Glutamatergic neuron (in vitro differentiated cells): ENCODE data around the gene CEP72. TPM values are rescaled to one million over a fixed set of nuclear protein-coding genes. Genes with fewer than 3 reads are reported as not detected.

ENCODE experiments used
- DNase-seq: peaks from one replicate; pipeline ENCODE4 v3.0.0; 2022
- H3K27ac Mint-ChIP-seq: one replicate; pipeline ENCODE4 v1.8.0; 2020; ENCODE audit warnings: mild to moderate bottlenecking, mixed read lengths, inconsistent platforms; ENCODE audit not compliant: unreplicated experiment
- H3K27me3 Mint-ChIP-seq: one replicate; pipeline ENCODE4 v1.8.0; 2020; ENCODE audit warnings: mild to moderate bottlenecking, moderate library complexity, mixed read lengths, inconsistent platforms; ENCODE audit not compliant: unreplicated experiment
- H3K36me3 Mint-ChIP-seq: one replicate; pipeline ENCODE4 v1.8.0; 2020; ENCODE audit warnings: mild to moderate bottlenecking, mixed read lengths, inconsistent platforms; ENCODE audit not compliant: unreplicated experiment
- H3K4me1 Mint-ChIP-seq: one replicate; pipeline ENCODE4 v1.8.0; 2020; ENCODE audit warnings: mild to moderate bottlenecking, low read depth, mixed read lengths, inconsistent platforms; ENCODE audit not compliant: unreplicated experiment
- H3K4me3 Mint-ChIP-seq: one replicate; pipeline ENCODE4 v1.8.0; 2020; ENCODE audit warnings: mild to moderate bottlenecking, mixed read lengths, inconsistent platforms; ENCODE audit not compliant: unreplicated experiment
- H3K9me3 Mint-ChIP-seq: one replicate; pipeline ENCODE4 v1.8.0; 2020; ENCODE audit warnings: mild to moderate bottlenecking, moderate library complexity, mixed read lengths, inconsistent platforms; ENCODE audit not compliant: unreplicated experiment
- CTCF ChIP-seq: fragments of 200-600 bp; sonication (generic); IDR thresholded peaks from one replicate; pipeline ENCODE4 v1.5.0; 2021; ENCODE audit not compliant: partially characterized antibody, unreplicated experiment
- total RNA-seq: library from RNA; stranded (reverse); fragmentation: NEBNext Ultra II Directional; extraction: Animal tissue kit (Norgen Biotek cat#: 25700); gene quantifications from one replicate; pipeline ENCODE4 v1.2.1, GENCODE V29; 2021; ENCODE audit not compliant: unreplicated experiment

CEP72 gene
- total RNA-seq, 1 donor from 2014 or later: 43.9 TPM

GRCh38 chr5:640461-641330 is 28.6 kb downstream of the CEP72 start:
- no peak overlapping the region for H3K4me3 Mint-ChIP-seq
- DNase-seq: no peak
- no peak overlapping the region for H3K27ac Mint-ChIP-seq
- no peak for TF ChIP-seq CTCF
- H3K4me1 Mint-ChIP-seq: peaks cover 9% of the 10 kb centered on the region
- H3K9me3 Mint-ChIP-seq: peaks cover 4% of the 10 kb centered on the region
- no peaks in the 10 kb centered on the region for H3K36me3 Mint-ChIP-seq
- peaks cover 7% of the 10 kb centered on the region for H3K27me3 Mint-ChIP-seq

GRCh38 chr5:641331-641765 is 29.2 kb downstream of the CEP72 start:
- Mint-ChIP-seq H3K27ac (no peak overlapping the region), H3K4me1 (peaks cover 12% of the 10 kb centered on the region), H3K9me3 (peaks cover 5% of the 10 kb centered on the region), H3K4me3 (no peak overlapping the region), H3K27me3 (peaks cover 7% of the 10 kb centered on the region), H3K36me3 (no peaks in the 10 kb centered on the region)
- no peak for DNase-seq
- TF ChIP-seq CTCF: no peak

GRCh38 chr5:642481-642880 is 30.3 kb downstream of the CEP72 start:
- peaks cover 8% of the 10 kb centered on the region for H3K9me3 Mint-ChIP-seq
- no peak for DNase-seq
- H3K27me3 Mint-ChIP-seq: peaks cover 7% of the 10 kb centered on the region
- no peak overlapping the region for H3K4me3 Mint-ChIP-seq
- peaks cover 12% of the 10 kb centered on the region for H3K4me1 Mint-ChIP-seq
- TF ChIP-seq CTCF: no peak
- no peak overlapping the region for H3K27ac Mint-ChIP-seq
- H3K36me3 Mint-ChIP-seq: no peaks in the 10 kb centered on the region

GRCh38 chr5:643351-643801 is 31.2 kb downstream of the CEP72 start:
- Mint-ChIP-seq H3K27ac (no peak overlapping the region), H3K4me1 (peaks cover 12% of the 10 kb centered on the region), H3K36me3 (no peaks in the 10 kb centered on the region), H3K27me3 (peaks cover 4% of the 10 kb centered on the region), H3K9me3 (peaks cover 8% of the 10 kb centered on the region), H3K4me3 (no peak overlapping the region)
- no peak for DNase-seq
- TF ChIP-seq CTCF: no peak

- peaks cover 8% of the 10 kb centered on the region for H3K9me3 Mint-ChIP-seq
- peaks cover 4% of the 10 kb centered on the region for H3K27me3 Mint-ChIP-seq
- peaks cover 12% of the 10 kb centered on the region for H3K4me1 Mint-ChIP-seq
- H3K4me3 Mint-ChIP-seq: no peak overlapping the region
- DNase-seq: no peak
- no peaks in the 10 kb centered on the region for H3K36me3 Mint-ChIP-seq
- no peak overlapping the region for H3K27ac Mint-ChIP-seq
- TF ChIP-seq CTCF: no peak
These were observed 31.7 kb downstream of the CEP72 start for GRCh38 chr5:643811-644271.
